Measurements from ENCODE around the gene LLGL1.

DNA sequence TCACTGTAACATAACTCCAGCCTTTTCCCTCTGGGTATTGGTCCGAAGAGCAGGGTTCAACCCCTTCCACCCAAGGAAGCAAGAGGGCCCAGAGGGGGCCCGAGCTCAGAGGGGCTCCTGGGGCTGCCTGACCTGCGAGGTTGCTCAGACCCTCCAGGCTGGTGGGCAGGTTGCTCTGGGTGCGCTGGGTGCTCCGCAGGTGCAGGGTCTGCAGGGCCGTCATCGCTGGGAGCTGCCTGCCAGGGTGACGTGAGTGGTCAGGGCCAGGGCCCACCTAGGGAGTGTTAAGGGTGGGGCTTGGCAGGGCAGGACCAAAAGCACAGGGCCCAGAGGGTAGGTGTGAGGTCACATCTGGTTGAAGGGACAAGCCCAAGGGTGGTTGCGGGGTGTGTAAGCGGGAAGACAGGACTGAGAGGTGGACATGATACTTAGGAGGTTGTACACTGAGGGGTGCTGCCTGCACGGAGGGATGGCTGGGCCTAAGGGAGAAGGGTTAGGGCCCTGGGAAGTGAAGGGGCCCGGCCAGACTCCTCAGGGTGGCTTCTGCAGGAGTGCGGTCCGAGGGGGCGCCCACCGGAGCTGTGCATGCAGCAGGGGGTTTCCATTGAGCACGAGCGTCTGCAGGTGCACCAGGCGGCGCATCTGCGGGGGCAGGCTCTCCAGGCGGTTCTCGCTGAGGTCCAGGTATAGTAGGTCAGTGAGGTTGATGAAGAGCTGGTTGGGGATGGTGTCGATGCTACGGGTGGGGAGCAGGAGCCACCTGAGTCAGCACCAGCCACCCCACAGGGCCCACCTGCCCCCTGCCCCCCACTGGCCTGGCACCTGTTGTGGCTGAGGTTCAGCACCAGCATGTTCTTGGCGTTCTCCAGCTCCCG, 28.7 kb downstream of the LLGL1 start:
- TF ChIP-seq, protein P1, sequence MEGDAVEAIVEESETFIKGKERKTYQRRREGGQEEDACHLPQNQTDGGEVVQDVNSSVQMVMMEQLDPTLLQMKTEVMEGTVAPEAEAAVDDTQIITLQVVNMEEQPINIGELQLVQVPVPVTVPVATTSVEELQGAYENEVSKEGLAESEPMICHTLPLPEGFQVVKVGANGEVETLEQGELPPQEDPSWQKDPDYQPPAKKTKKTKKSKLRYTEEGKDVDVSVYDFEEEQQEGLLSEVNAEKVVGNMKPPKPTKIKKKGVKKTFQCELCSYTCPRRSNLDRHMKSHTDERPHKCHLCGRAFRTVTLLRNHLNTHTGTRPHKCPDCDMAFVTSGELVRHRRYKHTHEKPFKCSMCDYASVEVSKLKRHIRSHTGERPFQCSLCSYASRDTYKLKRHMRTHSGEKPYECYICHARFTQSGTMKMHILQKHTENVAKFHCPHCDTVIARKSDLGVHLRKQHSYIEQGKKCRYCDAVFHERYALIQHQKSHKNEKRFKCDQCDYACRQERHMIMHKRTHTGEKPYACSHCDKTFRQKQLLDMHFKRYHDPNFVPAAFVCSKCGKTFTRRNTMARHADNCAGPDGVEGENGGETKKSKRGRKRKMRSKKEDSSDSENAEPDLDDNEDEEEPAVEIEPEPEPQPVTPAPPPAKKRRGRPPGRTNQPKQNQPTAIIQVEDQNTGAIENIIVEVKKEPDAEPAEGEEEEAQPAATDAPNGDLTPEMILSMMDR (IDR thresholded peaks at IDR 0.05), result no peak
- no peak for TF ChIP-seq POLR2A (IDR thresholded peaks at IDR 0.05)

All from esophagus squamous epithelium (tissue), 4 donors.